ENCODE data around the gene FBXO41. TPM values are rescaled to one million over a fixed set of nuclear protein-coding genes. Genes with fewer than 3 reads are reported as not detected.

FBXO41 gene
- total RNA-seq, 1 experiment from 2014 or later = 34.9 TPM

GRCh38 chr2:73258186-73258912 lies 25.9 kb downstream of the FBXO41 start:
- H3K79me2 ChIP-seq (ENCODE audit: insufficient read depth, low read length) = no peaks in the 10 kb centered on the region
- no peaks in the 10 kb centered on the region for H3K9me3 ChIP-seq (ENCODE audit: control insufficient read depth in 1 of 2, insufficient read depth in 1 of 2, low read depth in 1 of 2, low read length in 2 of 2)
- intact Hi-C loops (cut with micrococcal nuclease) = no loop called here
- RAD21 ChIA-PET (ENCODE audit: low non-redundant PET in 1 of 2, low total read pairs in 2 of 2, uncharacterized antibody in 2 of 2, unreplicated experiment in 2 of 2) = no interaction called here
- H3K9ac ChIP-seq (ENCODE audit: low read length) = no peak overlapping the region
- H3K27me3 ChIP-seq (ENCODE audit: insufficient read depth, low read length) = no peaks in the 10 kb centered on the region
- TF ChIP-seq SIN3A (IDR thresholded peaks at IDR 0.05; ENCODE audit: low read depth) (no peak), CBX3 (IDR thresholded peaks at IDR 0.05; ENCODE audit: low read depth) (no peak), ZFX (IDR thresholded peaks at IDR 0.05) (no peak), ZNF274 (IDR thresholded peaks at IDR 0.05; ENCODE audit: low read depth, low read length) (no peak), YY1 (IDR thresholded peaks at IDR 0.05; ENCODE audit: extremely low read depth, insufficient replicate concordance, low read depth, low read length) (no peak), FOSL1 (IDR thresholded peaks at IDR 0.05; ENCODE audit: low read depth) (no peak), POLR2A (IDR thresholded peaks at IDR 0.05; ENCODE audit: borderline replicate concordance, extremely low read depth, insufficient read depth, insufficient read length) (no peak)
- no peak overlapping the region for H3K4me3 ChIP-seq (replicated peaks in 1 of 2; ENCODE audit: low read depth in 1 of 2, low read length in 2 of 2)
- no peak for ATAC-seq
- H3K4me2 ChIP-seq (ENCODE audit: low read length) = no peak overlapping the region
- no TSS peak for BruUV-seq (replicated peaks)
- no peaks in the 10 kb centered on the region for H3K4me1 ChIP-seq (ENCODE audit: control insufficient read depth in 1 of 2, insufficient read depth in 2 of 2, low read length in 2 of 2)
- POLR2A ChIA-PET = interaction anchor here (1.7 to 1.8 kb wide), 2 partner anchors 14 to 25 kb away, joined by 3 to 5 read pairs; partner anchors contain the start of gene PRADC1
- H3K36me3 ChIP-seq (ENCODE audit: control insufficient read depth in 1 of 2, insufficient read depth in 2 of 2, low read length in 2 of 2) = peaks cover 12 to 13% of the 10 kb centered on the region in 2 experiments; a peak in 3 of 4 replicates
- no peaks in the 10 kb centered on the region; the same call in 1 of the 2 replicates for H4K20me1 ChIP-seq (ENCODE audit: insufficient read depth)
- H3K27ac ChIP-seq (ENCODE audit: low read depth, low read length) = no peak overlapping the region
- DNase-seq (ENCODE audit: low read depth, low spot score) = no peak
- no peaks in the 10 kb centered on the region for H3K9me2 ChIP-seq (ENCODE audit: insufficient read depth)
- CTCF ChIA-PET = no interaction called here
- no peak overlapping the region for H2AFZ ChIP-seq (ENCODE audit: low read depth, low read length, poor library complexity, severe bottlenecking)

DNA sequence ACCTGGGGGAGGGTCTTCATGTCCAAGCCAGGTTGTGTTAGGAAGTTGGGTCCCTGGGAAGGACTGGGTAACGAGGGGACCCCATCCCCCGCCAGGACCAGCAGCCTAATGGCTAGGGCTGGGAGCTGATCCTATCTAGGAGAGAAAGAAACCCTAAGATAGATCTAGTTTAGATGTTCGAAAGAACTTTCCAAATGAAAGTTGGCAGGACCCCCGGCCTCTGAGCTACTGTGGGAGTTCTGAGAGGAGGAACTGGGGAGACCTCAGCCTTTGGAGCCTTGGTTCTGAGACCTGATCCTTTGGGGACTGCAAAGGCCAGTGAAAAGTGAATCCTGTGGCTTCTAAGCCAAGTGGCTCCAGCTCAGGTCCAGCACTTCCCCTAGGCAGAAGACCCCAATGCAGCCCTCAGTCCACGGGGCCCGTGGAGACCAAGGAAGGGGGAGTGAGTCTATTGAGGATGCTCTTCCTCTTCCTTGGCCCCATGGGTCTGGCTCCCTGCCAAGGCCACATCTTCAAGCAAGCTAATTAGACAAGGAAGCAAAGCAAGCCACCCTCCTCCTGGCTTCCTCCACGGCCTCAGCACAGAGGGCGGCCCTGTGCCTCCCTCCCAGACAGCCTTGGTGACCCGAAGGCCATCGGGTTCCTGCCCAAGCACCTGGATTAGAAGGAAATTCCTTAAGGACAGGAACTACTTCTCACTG lies 26.7 kb downstream of the FBXO41 start:
- ChIA-PET RAD21 (ENCODE audit: low non-redundant PET in 1 of 2, low total read pairs in 2 of 2, uncharacterized antibody in 2 of 2, unreplicated experiment in 2 of 2) (no interaction called here), POLR2A (interaction anchor here (1.7 to 1.8 kb wide), 2 partner anchors 13 to 24 kb away, joined by 3 to 5 read pairs; partner anchors contain the start of gene PRADC1), CTCF (interaction anchor here (1.0 kb wide), 1 partner anchor 11 kb away, joined by 6 read pairs; no protein-coding TSS in a partner anchor)
- H3K9me2 ChIP-seq (ENCODE audit: insufficient read depth) = no peaks in the 10 kb centered on the region
- intact Hi-C loops (cut with micrococcal nuclease) = no loop called here
- ATAC-seq (no peak), DNase-seq (ENCODE audit: low read depth, low spot score) (no peak)
- no peak overlapping the region for H3K4me2 ChIP-seq (ENCODE audit: low read length)
- no peaks in the 10 kb centered on the region; the same call in 1 of the 2 replicates for H4K20me1 ChIP-seq (ENCODE audit: insufficient read depth)
- H3K9ac ChIP-seq (ENCODE audit: low read length) = no peak overlapping the region
- no peaks in the 10 kb centered on the region for H3K4me1 ChIP-seq (ENCODE audit: control insufficient read depth in 1 of 2, insufficient read depth in 2 of 2, low read length in 2 of 2)
- H3K27ac ChIP-seq (ENCODE audit: low read depth, low read length) = no peak overlapping the region
- H2AFZ ChIP-seq (ENCODE audit: low read depth, low read length, poor library complexity, severe bottlenecking) = no peak overlapping the region
- H3K27me3 ChIP-seq (ENCODE audit: insufficient read depth, low read length) = no peaks in the 10 kb centered on the region
- H3K79me2 ChIP-seq (ENCODE audit: insufficient read depth, low read length) = no peaks in the 10 kb centered on the region
- BruUV-seq (replicated peaks) = no TSS peak
- H3K9me3 ChIP-seq (ENCODE audit: control insufficient read depth in 1 of 2, insufficient read depth in 1 of 2, low read depth in 1 of 2, low read length in 2 of 2) = no peaks in the 10 kb centered on the region
- no peak overlapping the region for H3K4me3 ChIP-seq (replicated peaks in 1 of 2; ENCODE audit: low read depth in 1 of 2, low read length in 2 of 2)
- H3K36me3 ChIP-seq (ENCODE audit: control insufficient read depth in 1 of 2, insufficient read depth in 2 of 2, low read length in 2 of 2) = peaks cover 17 to 18% of the 10 kb centered on the region in 2 experiments; a peak in 3 of 4 replicates
- TF ChIP-seq POLR2A (IDR thresholded peaks at IDR 0.05; ENCODE audit: borderline replicate concordance, extremely low read depth, insufficient read depth, insufficient read length) (no peak), MAX (IDR thresholded peaks at IDR 0.05) (no peak), CBX3 (IDR thresholded peaks at IDR 0.05; ENCODE audit: low read depth) (no peak), POLR2AphosphoS5 (IDR thresholded peaks at IDR 0.05; ENCODE audit: low read depth, low read length) (no peak), TCF7L2 (IDR thresholded peaks at IDR 0.05; ENCODE audit: borderline replicate concordance, extremely low read depth, insufficient read depth, insufficient read length) (no peak), ZFX (IDR thresholded peaks at IDR 0.05) (no peak), ZNF274 (IDR thresholded peaks at IDR 0.05; ENCODE audit: low read depth, low read length) (no peak)
- TF ChIP-seq, protein P1, sequence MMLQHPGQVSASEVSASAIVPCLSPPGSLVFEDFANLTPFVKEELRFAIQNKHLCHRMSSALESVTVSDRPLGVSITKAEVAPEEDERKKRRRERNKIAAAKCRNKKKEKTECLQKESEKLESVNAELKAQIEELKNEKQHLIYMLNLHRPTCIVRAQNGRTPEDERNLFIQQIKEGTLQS (IDR thresholded peaks at IDR 0.05) = no peak
- TF ChIP-seq, protein P2, sequence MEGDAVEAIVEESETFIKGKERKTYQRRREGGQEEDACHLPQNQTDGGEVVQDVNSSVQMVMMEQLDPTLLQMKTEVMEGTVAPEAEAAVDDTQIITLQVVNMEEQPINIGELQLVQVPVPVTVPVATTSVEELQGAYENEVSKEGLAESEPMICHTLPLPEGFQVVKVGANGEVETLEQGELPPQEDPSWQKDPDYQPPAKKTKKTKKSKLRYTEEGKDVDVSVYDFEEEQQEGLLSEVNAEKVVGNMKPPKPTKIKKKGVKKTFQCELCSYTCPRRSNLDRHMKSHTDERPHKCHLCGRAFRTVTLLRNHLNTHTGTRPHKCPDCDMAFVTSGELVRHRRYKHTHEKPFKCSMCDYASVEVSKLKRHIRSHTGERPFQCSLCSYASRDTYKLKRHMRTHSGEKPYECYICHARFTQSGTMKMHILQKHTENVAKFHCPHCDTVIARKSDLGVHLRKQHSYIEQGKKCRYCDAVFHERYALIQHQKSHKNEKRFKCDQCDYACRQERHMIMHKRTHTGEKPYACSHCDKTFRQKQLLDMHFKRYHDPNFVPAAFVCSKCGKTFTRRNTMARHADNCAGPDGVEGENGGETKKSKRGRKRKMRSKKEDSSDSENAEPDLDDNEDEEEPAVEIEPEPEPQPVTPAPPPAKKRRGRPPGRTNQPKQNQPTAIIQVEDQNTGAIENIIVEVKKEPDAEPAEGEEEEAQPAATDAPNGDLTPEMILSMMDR (IDR thresholded peaks at IDR 0.05 in 2 of 3, conservative IDR thresholded peaks at IDR 0.05 in 1 of 3; ENCODE audit: borderline replicate concordance in 1 of 3, insufficient read depth in 1 of 3, low read depth in 2 of 3, low read length in 2 of 3) = no peak
